IMR-90 (cell line): ENCODE results near the gene AP4B1.

Experiments
- BHLHE40 ChIP-seq: fragments of 150-350 bp; IDR thresholded peaks from 2 replicates; pipeline ENCODE4 v1.6.1; 2016; ENCODE audit warnings: mild to moderate bottlenecking, low read depth, low read length
- CHD1 ChIP-seq: IDR thresholded peaks from 2 replicates; pipeline ENCODE4 v1.6.1; 2012; ENCODE audit warnings: low read depth, low read length, improper control_type of control experiment
- CTCF ChIP-seq: conservative IDR thresholded peaks from 2 replicates; pipeline ENCODE4 v1.5.1; 2012; ENCODE audit warnings: mild to moderate bottlenecking, low read depth, low read length, improper control_type of control experiment
- ELK1 ChIP-seq: fragments of 150-350 bp; IDR thresholded peaks from 2 replicates; pipeline ENCODE4 v1.6.1; 2016; ENCODE audit warnings: low read depth, mild to moderate bottlenecking, low read length, moderate library complexity, borderline replicate concordance
- FOS ChIP-seq: fragments of 150-350 bp; IDR thresholded peaks from 2 replicates; pipeline ENCODE4 v1.6.1; 2016; ENCODE audit warnings: low read depth, low read length
- MAZ ChIP-seq: IDR thresholded peaks from 2 replicates; pipeline ENCODE4 v1.6.1; 2012; ENCODE audit warnings: low read depth, mild to moderate bottlenecking, low read length, improper control_type of control experiment, moderate library complexity, borderline replicate concordance
- POLR2A ChIP-seq: IDR thresholded peaks from 2 replicates; pipeline ENCODE4 v1.6.1; 2012; ENCODE audit warnings: mild to moderate bottlenecking, low read depth, low read length
- RAD21 ChIP-seq: IDR thresholded peaks from 2 replicates; pipeline ENCODE4 v1.6.1; 2012; ENCODE audit warnings: low read length, improper control_type of control experiment
- RCOR1 ChIP-seq: IDR thresholded peaks from 2 replicates; pipeline ENCODE4 v1.6.1; 2012; ENCODE audit warnings: mild to moderate bottlenecking, low read length, improper control_type of control experiment; ENCODE audit not compliant: insufficient replicate concordance
- RFX5 ChIP-seq: IDR thresholded peaks from 2 replicates; pipeline ENCODE4 v1.8.0; 2012; ENCODE audit warnings: low read depth, mild to moderate bottlenecking, low read length, moderate library complexity
- SMC3 ChIP-seq: fragments of 150-350 bp; IDR thresholded peaks from 2 replicates; pipeline ENCODE4 v1.6.1; 2016; ENCODE audit warnings: low read depth, mild to moderate bottlenecking, antibody characterized with exemption, low read length, moderate library complexity
- USF2 ChIP-seq: fragments of 150-350 bp; IDR thresholded peaks from 2 replicates; pipeline ENCODE4 v1.6.1; 2017; ENCODE audit warnings: mild to moderate bottlenecking, antibody characterized with exemption, low read length, low read depth

- no peak for TF ChIP-seq CTCF
- no peak for TF ChIP-seq RAD21
- TF ChIP-seq BHLHE40, result no peak
- TF ChIP-seq POLR2A, result no peak
- TF ChIP-seq RFX5, result no peak
- no peak for TF ChIP-seq MAZ
- TF ChIP-seq RCOR1, result no peak
- TF ChIP-seq USF2, result no peak
- no peak for TF ChIP-seq CHD1
- no peak for TF ChIP-seq FOS
- TF ChIP-seq ELK1, result no peak
- TF ChIP-seq SMC3, result no peak
These were observed 8.6 kb downstream of the AP4B1 start for GRCh38 chr1:113895961-113896360.
